H1 (cell line): ENCODE data around the gene PRKN. TPM values are rescaled to one million over a fixed set of nuclear protein-coding genes. Genes with fewer than 3 reads are reported as not detected.

ENCODE experiments used
- CHD1 ChIP-seq: IDR thresholded peaks from 2 replicates; pipeline ENCODE4 v1.6.1; 2012; ENCODE audit warnings: low read depth, low read length, improper control_type of control experiment
- GTF2F1 ChIP-seq: IDR thresholded peaks from 2 replicates; pipeline ENCODE4 v1.6.1; 2012; ENCODE audit warnings: low read depth, low read length, improper control_type of control experiment, borderline replicate concordance
- POU5F1 ChIP-seq: IDR thresholded peaks from 2 replicates; pipeline ENCODE4 v1.6.1; 2011; ENCODE audit warnings: low read depth, mild to moderate bottlenecking, low read length, moderate library complexity
- SIN3A ChIP-seq, 2 experiments: IDR thresholded peaks in 1 of 2; conservative IDR thresholded peaks in 1 of 2; 2 replicates each; pipeline ENCODE4 v1.6.1; 2011 to 2012; ENCODE audit warnings: low read length in 2 of 2, improper control_type of control experiment in 1 of 2, low read depth in 1 of 2, mild to moderate bottlenecking in 1 of 2
- SIX5 ChIP-seq: IDR thresholded peaks from 2 replicates; pipeline ENCODE4 v1.6.1; 2011; ENCODE audit warnings: mild to moderate bottlenecking, low read depth, low read length
- polyA plus RNA-seq, 7 experiments: library from polyadenylated mRNA; depleted of rRNA in 3 of 7; stranded (reverse) in 5 of 7; unstranded in 2 of 7; fragments of >200 nt in 5 of 7; fragments of 200-250 nt in 2 of 7; gene quantifications; 1 replicate in 5 of 7; 2 replicates in 1 of 7; 4 replicates in 1 of 7; pipeline versions ENCODE4 v1.2.1 to v1.2.3, GENCODE V29; 2011 to 2013; ENCODE audit warnings: missing spikeins in 2 of 7, mixed read lengths in 2 of 7
- total RNA-seq: library from RNA; stranded (reverse); fragmentation: NEBNext Ultra II Directional; extraction: Animal tissue kit (Norgen Biotek cat#: 25700); gene quantifications from 2 replicates; pipeline ENCODE4 v1.2.1, GENCODE V29; 2021
- TF ChIP-seq, protein P1 (sequence below): IDR thresholded peaks from 2 replicates; pipeline ENCODE4 v1.6.1; 2011; ENCODE audit warnings: low read length, improper control_type of control experiment

PRKN gene
- total and polyA plus RNA-seq, 2 of the 8 experiments (the other 6 are each of a cell fraction or from before 2014, with no cell fraction given) = 0.13 to 0.29 TPM

- TF ChIP-seq, protein P1, sequence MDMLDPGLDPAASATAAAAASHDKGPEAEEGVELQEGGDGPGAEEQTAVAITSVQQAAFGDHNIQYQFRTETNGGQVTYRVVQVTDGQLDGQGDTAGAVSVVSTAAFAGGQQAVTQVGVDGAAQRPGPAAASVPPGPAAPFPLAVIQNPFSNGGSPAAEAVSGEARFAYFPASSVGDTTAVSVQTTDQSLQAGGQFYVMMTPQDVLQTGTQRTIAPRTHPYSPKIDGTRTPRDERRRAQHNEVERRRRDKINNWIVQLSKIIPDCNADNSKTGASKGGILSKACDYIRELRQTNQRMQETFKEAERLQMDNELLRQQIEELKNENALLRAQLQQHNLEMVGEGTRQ = no peak
- no peak for TF ChIP-seq POU5F1
- TF ChIP-seq SIN3A (conservative IDR thresholded peaks at IDR 0.05 in 1 of 2, IDR thresholded peaks at IDR 0.05 in 1 of 2; ENCODE audit: low read depth in 1 of 2, low read length in 2 of 2) = no peak
- TF ChIP-seq CHD1 = no peak
- TF ChIP-seq GTF2F1 = no peak
- TF ChIP-seq SIX5 = no peak
Measured at GRCh38 chr6:162572240-162572639, 155.3 kb downstream of the PRKN start (continued).
